ENCODE measurements around the gene RAPGEF3.

Gene RAPGEF3

GRCh38 chr12:47687636-47688035 lies 71.0 kb downstream of the RAPGEF3 start:
- ATAC-seq: no peak
- TF ChIP-seq PPARA (CRISPR knock-in tag; IDR thresholded peaks at IDR 0.05; ENCODE audit: borderline replicate concordance) (no peak), ZNF70 (CRISPR knock-in tag; IDR thresholded peaks at IDR 0.05) (no peak), BACH2 (CRISPR knock-in tag; IDR thresholded peaks at IDR 0.05; ENCODE audit: borderline replicate concordance) (no peak), RARB (CRISPR knock-in tag; IDR thresholded peaks at IDR 0.05) (no peak), OSR1 (CRISPR knock-in tag; IDR thresholded peaks at IDR 0.05) (no peak), ISL1 (CRISPR knock-in tag; IDR thresholded peaks at IDR 0.05) (no peak), GLIS3 (CRISPR knock-in tag; IDR thresholded peaks at IDR 0.05) (no peak), ZC3H10 (CRISPR knock-in tag; IDR thresholded peaks at IDR 0.05) (no peak), ZNF8 (CRISPR knock-in tag; IDR thresholded peaks at IDR 0.05) (no peak), TSHZ2 (CRISPR knock-in tag; IDR thresholded peaks at IDR 0.05) (no peak), TOX (CRISPR knock-in tag; IDR thresholded peaks at IDR 0.05; ENCODE audit: borderline replicate concordance) (no peak), ZFP3 (CRISPR knock-in tag; IDR thresholded peaks at IDR 0.05) (no peak), ZFP30 (CRISPR knock-in tag; IDR thresholded peaks at IDR 0.05) (no peak), ZNF565 (CRISPR knock-in tag; conservative IDR thresholded peaks at IDR 0.05; ENCODE audit: low read depth) (no peak)
- TF ChIP-seq, protein P1, sequence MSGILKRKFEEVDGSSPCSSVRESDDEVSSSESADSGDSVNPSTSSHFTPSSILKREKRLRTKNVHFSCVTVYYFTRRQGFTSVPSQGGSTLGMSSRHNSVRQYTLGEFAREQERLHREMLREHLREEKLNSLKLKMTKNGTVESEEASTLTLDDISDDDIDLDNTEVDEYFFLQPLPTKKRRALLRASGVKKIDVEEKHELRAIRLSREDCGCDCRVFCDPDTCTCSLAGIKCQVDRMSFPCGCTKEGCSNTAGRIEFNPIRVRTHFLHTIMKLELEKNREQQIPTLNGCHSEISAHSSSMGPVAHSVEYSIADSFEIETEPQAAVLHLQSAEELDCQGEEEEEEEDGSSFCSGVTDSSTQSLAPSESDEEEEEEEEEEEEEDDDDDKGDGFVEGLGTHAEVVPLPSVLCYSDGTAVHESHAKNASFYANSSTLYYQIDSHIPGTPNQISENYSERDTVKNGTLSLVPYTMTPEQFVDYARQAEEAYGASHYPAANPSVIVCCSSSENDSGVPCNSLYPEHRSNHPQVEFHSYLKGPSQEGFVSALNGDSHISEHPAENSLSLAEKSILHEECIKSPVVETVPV (CRISPR knock-in tag; IDR thresholded peaks at IDR 0.05): no peak

DNA sequence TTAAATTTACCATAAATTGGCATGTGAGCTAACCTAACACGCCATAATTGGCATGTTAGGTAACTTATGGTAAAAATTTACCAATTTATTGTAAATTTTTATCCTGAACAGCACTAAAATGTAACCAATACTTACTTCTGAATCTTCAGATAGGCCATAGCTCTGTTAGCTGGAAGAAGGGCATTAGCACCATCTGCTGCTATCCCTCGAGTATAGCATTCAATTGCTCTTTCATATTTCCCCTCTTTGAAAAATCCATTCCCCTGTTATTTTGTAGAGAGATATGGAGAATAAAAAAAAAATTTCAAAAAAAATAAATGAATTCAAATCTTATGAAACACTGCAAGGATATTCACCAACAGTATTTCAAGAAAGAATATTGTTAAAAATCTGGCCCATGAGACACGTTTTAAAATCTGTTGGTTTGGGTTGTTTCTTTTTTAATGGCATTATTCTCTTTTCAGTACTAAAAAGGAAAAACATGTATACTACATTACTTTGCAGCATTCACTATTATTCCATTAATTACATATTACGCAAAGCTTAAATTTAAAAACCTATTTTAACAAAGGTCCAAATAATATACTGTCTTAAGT lies 71.9 kb downstream of the RAPGEF3 start:
- TF ChIP-seq, protein P2, sequence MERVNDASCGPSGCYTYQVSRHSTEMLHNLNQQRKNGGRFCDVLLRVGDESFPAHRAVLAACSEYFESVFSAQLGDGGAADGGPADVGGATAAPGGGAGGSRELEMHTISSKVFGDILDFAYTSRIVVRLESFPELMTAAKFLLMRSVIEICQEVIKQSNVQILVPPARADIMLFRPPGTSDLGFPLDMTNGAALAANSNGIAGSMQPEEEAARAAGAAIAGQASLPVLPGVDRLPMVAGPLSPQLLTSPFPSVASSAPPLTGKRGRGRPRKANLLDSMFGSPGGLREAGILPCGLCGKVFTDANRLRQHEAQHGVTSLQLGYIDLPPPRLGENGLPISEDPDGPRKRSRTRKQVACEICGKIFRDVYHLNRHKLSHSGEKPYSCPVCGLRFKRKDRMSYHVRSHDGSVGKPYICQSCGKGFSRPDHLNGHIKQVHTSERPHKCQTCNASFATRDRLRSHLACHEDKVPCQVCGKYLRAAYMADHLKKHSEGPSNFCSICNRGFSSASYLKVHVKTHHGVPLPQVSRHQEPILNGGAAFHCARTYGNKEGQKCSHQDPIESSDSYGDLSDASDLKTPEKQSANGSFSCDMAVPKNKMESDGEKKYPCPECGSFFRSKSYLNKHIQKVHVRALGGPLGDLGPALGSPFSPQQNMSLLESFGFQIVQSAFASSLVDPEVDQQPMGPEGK (CRISPR knock-in tag; IDR thresholded peaks at IDR 0.05; ENCODE audit: borderline replicate concordance): no peak
- TF ChIP-seq SNAI2 (CRISPR knock-in tag; IDR thresholded peaks at IDR 0.05) (no peak), OSR1 (CRISPR knock-in tag; IDR thresholded peaks at IDR 0.05) (no peak)
- peak; percentile 88 for ATAC-seq
